ENCODE measurements around the gene CLK3. TPM values are rescaled to one million over a fixed set of nuclear protein-coding genes. Genes with fewer than 3 reads are reported as not detected.
A peak's percentile ranks its signal among the peaks of the same experiment; 100 is the strongest.

Gene CLK3
- total and polyA plus RNA-seq, 2 of the 13 experiments (the other 11 are each of a cell fraction or from before 2014, with no cell fraction given) = 41.5 to 82.0 TPM

- TF ChIP-seq GABPA (IDR thresholded peaks at IDR 0.05; ENCODE audit: low read depth, low read length) (no peak), GABPA (CRISPR knock-in tag; IDR thresholded peaks at IDR 0.05; ENCODE audit: low read depth) (no peak), TRIM24 (CRISPR knock-in tag; IDR thresholded peaks at IDR 0.05) (no peak), ATRX (CRISPR knock-in tag; IDR thresholded peaks at IDR 0.05; ENCODE audit: borderline replicate concordance) (no peak), ZC3H13 (CRISPR knock-in tag; IDR thresholded peaks at IDR 0.05) (no peak), GTF3A (CRISPR knock-in tag; conservative IDR thresholded peaks at IDR 0.05) (no peak), HDAC1 (CRISPR knock-in tag; IDR thresholded peaks at IDR 0.05) (peak; percentile 52; the same call in 1 of the 2 replicates), ETV5 (CRISPR knock-in tag; IDR thresholded peaks at IDR 0.05; ENCODE audit: borderline replicate concordance) (no peak; the same call in 1 of the 2 replicates), NFIC (IDR thresholded peaks at IDR 0.05; ENCODE audit: low read length) (no peak), MATR3 (CRISPR knock-in tag; IDR thresholded peaks at IDR 0.05) (no peak), SRSF1 (optimal IDR thresholded peaks at IDR 0.05; ENCODE audit: low read depth, low read length) (peak; percentile 53), ZNF878 (CRISPR knock-in tag; IDR thresholded peaks at IDR 0.05) (peak; percentile 73; the same call in 1 of the 2 replicates), NFE2L1 (CRISPR knock-in tag; IDR thresholded peaks at IDR 0.05; ENCODE audit: borderline replicate concordance) (0 out of 2 replicates have a peak, but pooled peaks have one; percentile 20), AKAP8 (CRISPR knock-in tag; IDR thresholded peaks at IDR 0.05) (peak; percentile 71; the same call in 1 of the 2 replicates), GPBP1L1 (CRISPR knock-in tag; IDR thresholded peaks at IDR 0.05) (no peak), FOXA1 (IDR thresholded peaks at IDR 0.05) (no peak), FOXA1 (CRISPR knock-in tag; IDR thresholded peaks at IDR 0.05) (no peak), MAFG (CRISPR knock-in tag; IDR thresholded peaks at IDR 0.05) (no peak), POLR2G (IDR thresholded peaks at IDR 0.05; ENCODE audit: low read depth, low read length) (peak; percentile 98), ZNF232 (CRISPR knock-in tag; IDR thresholded peaks at IDR 0.05; ENCODE audit: borderline replicate concordance) (no peak), ZFYVE20 (CRISPR knock-in tag; IDR thresholded peaks at IDR 0.05; ENCODE audit: borderline replicate concordance, low read depth) (no peak), ZBTB49 (CRISPR knock-in tag; IDR thresholded peaks at IDR 0.05; ENCODE audit: borderline replicate concordance) (peak; percentile 17; the same call in 1 of the 2 replicates), NFIB (CRISPR knock-in tag; IDR thresholded peaks at IDR 0.05; ENCODE audit: borderline replicate concordance) (no peak), TARDBP (CRISPR knock-in tag; IDR thresholded peaks at IDR 0.05) (0 out of 2 replicates have a peak, but pooled peaks have one; percentile 37), ATF4 (CRISPR knock-in tag; IDR thresholded peaks at IDR 0.05) (0 out of 4 replicates have a peak, but pooled peaks of 1 of the 2 experiments have one; percentile 40), ZNF501 (CRISPR knock-in tag; IDR thresholded peaks at IDR 0.05) (peak; percentile 57; the same call in 1 of the 2 replicates), ZNF543 (CRISPR knock-in tag; IDR thresholded peaks at IDR 0.05) (no peak), JUN (CRISPR knock-in tag; IDR thresholded peaks at IDR 0.05) (no peak)
Measured at GRCh38 chr15:74598126-74598842, 17.4 kb upstream of the CLK3 start (continued).
